Cardiac muscle cell (in vitro differentiated cells and primary cell): ENCODE data around the gene LYPD5. TPM values are rescaled to one million over a fixed set of nuclear protein-coding genes. Genes with fewer than 3 reads are reported as not detected.

ENCODE experiments used
- DNase-seq, 2 donors: peaks; one replicate each; pipeline versions ENCODE4 v3.0.0 to v3.0.0-alpha.2; 2010 to 2017; ENCODE audit warnings: low read depth in 1 of 2, low spot score in 1 of 2
- H3K27ac ChIP-seq: fragments of 200-600 bp; sonication (generic); 2 replicates; pipeline ENCODE4 v1.5.1; 2016
- H3K27me3 ChIP-seq: fragments of 200-600 bp; sonication (generic); 2 replicates; pipeline ENCODE4 v1.6.0; 2016; ENCODE audit warnings: control low read depth
- H3K36me3 ChIP-seq: fragments of 200-600 bp; sonication (generic); 2 replicates; pipeline ENCODE4 v1.5.1; 2016; ENCODE audit warnings: control low read depth
- H3K4me1 ChIP-seq: fragments of 200-600 bp; sonication (generic); 2 replicates; pipeline ENCODE4 v1.8.1; 2017; ENCODE audit warnings: low read depth, mild to moderate bottlenecking, mixed run types
- H3K4me3 ChIP-seq: fragments of 200-600 bp; sonication (generic); 2 replicates; pipeline ENCODE4 v1.5.1; 2016; ENCODE audit warnings: mild to moderate bottlenecking
- H3K9me3 ChIP-seq: fragments of 200-600 bp; sonication (generic); 2 replicates; pipeline ENCODE4 v1.5.1; 2017; ENCODE audit warnings: low read depth, mild to moderate bottlenecking, control low read depth
- CTCF ChIP-seq: IDR thresholded peaks from 2 replicates; pipeline ENCODE4 v1.5.1; 2012; ENCODE audit warnings: low read depth, mild to moderate bottlenecking, low read length
- polyA plus RNA-seq: library from polyadenylated mRNA; unstranded; fragments of >200 nt; fragmentation: Nextera tagmentation; extraction: Ambion mirVana; gene quantifications from 2 replicates; pipeline ENCODE4 v1.2.1, GENCODE V29; 2016
- total RNA-seq: library from RNA; depleted of rRNA; stranded (reverse); fragments of >200 nt; gene quantifications from 2 replicates; pipeline ENCODE4 v1.2.3, GENCODE V29; 2016

Gene LYPD5
- total and polyA plus RNA-seq, 2 experiments from 2014 or later: 0.56 TPM; not detected in 1

- Histone ChIP-seq H3K9me3 (no peaks in the 10 kb centered on the region), H3K27ac (no peak overlapping the region), H3K36me3 (peaks cover 19% of the 10 kb centered on the region), H3K4me1 (no peaks in the 10 kb centered on the region), H3K27me3 (no peaks in the 10 kb centered on the region), H3K4me3 (no peak overlapping the region)
- no peak for TF ChIP-seq CTCF
- DNase-seq: no peak
These were observed 54.0 kb downstream of the LYPD5 start for GRCh38 chr19:43748205-43748594.

- H3K27ac ChIP-seq: no peak overlapping the region
- TF ChIP-seq CTCF: no peak
- no peaks in the 10 kb centered on the region for H3K27me3 ChIP-seq
- no peaks in the 10 kb centered on the region for H3K9me3 ChIP-seq
- H3K4me3 ChIP-seq: no peak overlapping the region
- no peaks in the 10 kb centered on the region for H3K4me1 ChIP-seq
- no peak for DNase-seq
- peaks cover 22% of the 10 kb centered on the region for H3K36me3 ChIP-seq
These were observed 54.6 kb downstream of the LYPD5 start for GRCh38 chr19:43747557-43748204.

Other genes starting within 250 kb of the LYPD5 start
- 82.5 and 85.3 TPM in 2 replicates for gene XRCC1, start 226.9 kb downstream of the LYPD5 start, total RNA-seq
- gene XRCC1, start 226.9 kb downstream of the LYPD5 start, polyA plus RNA-seq: 52.0 and 52.7 TPM in 2 replicates
- 9.2 and 12.1 TPM in 2 replicates for gene PINLYP, start 226.6 kb downstream of the LYPD5 start, total RNA-seq
- gene PINLYP, start 226.6 kb downstream of the LYPD5 start, polyA plus RNA-seq: 8.7 and 12.8 TPM in 2 replicates
- 39.0 and 49.6 TPM in 2 replicates for gene IRGQ, start 206.3 kb downstream of the LYPD5 start, total RNA-seq
- gene IRGQ, start 206.3 kb downstream of the LYPD5 start, polyA plus RNA-seq: 21.1 and 22.4 TPM in 2 replicates
- gene ZNF576, start 205.9 kb downstream of the LYPD5 start, total RNA-seq: 12.5 and 12.6 TPM in 2 replicates
- 13.1 and 14.6 TPM in 2 replicates for gene ZNF576, start 205.9 kb downstream of the LYPD5 start, polyA plus RNA-seq
- gene SRRM5, start 190.4 kb downstream of the LYPD5 start, total RNA-seq: 0.18 and 0.30 TPM in 2 replicates
- 0.50 TPM in 1 of 2 replicates, not detected in the other for gene SRRM5, start 190.4 kb downstream of the LYPD5 start, polyA plus RNA-seq
- gene ZNF428, start 182.8 kb downstream of the LYPD5 start, total RNA-seq: 87.2 and 135 TPM in 2 replicates
- 134 and 207 TPM in 2 replicates for gene ZNF428, start 182.8 kb downstream of the LYPD5 start, polyA plus RNA-seq
- gene CADM4, start 162.6 kb downstream of the LYPD5 start, total RNA-seq: 40.5 and 59.6 TPM in 2 replicates
- 12.3 and 13.3 TPM in 2 replicates for gene CADM4, start 162.6 kb downstream of the LYPD5 start, polyA plus RNA-seq
- 2.0 and 7.5 TPM in 2 replicates for gene PLAUR, start 132.3 kb downstream of the LYPD5 start, total RNA-seq
- gene PLAUR, start 132.3 kb downstream of the LYPD5 start, polyA plus RNA-seq: 3.8 TPM in 2 replicates
- not detected in 2 replicates for gene IRGC, start 86.4 kb downstream of the LYPD5 start, total RNA-seq
- not detected in 2 replicates for gene IRGC, start 86.4 kb downstream of the LYPD5 start, polyA plus RNA-seq
- 41.2 and 54.1 TPM in 2 replicates for gene SMG9, start 47.5 kb downstream of the LYPD5 start, total RNA-seq
- 59.5 and 72.3 TPM in 2 replicates for gene SMG9, start 47.5 kb downstream of the LYPD5 start, polyA plus RNA-seq
- gene KCNN4, start 21.5 kb downstream of the LYPD5 start, total RNA-seq: 0.60 and 1.5 TPM in 2 replicates
- gene KCNN4, start 21.5 kb downstream of the LYPD5 start, polyA plus RNA-seq: not detected in 2 replicates
- gene ZNF283, start 24.9 kb upstream of the LYPD5 start, total RNA-seq: 26.8 and 33.7 TPM in 2 replicates
- gene ZNF283, start 24.9 kb upstream of the LYPD5 start, polyA plus RNA-seq: 9.8 and 22.4 TPM in 2 replicates
- gene ZNF404, start 81.5 kb upstream of the LYPD5 start, total RNA-seq: 2.5 and 4.4 TPM in 2 replicates
- gene ZNF404, start 81.5 kb upstream of the LYPD5 start, polyA plus RNA-seq: 9.8 and 11.4 TPM in 2 replicates
- 13.4 and 14.3 TPM in 2 replicates for gene ZNF45, start 132.8 kb upstream of the LYPD5 start, total RNA-seq
- gene ZNF45, start 132.8 kb upstream of the LYPD5 start, polyA plus RNA-seq: 7.9 and 10.1 TPM in 2 replicates
- 3.8 and 9.3 TPM in 2 replicates for gene ZNF221, start 148.8 kb upstream of the LYPD5 start, total RNA-seq
- gene ZNF221, start 148.8 kb upstream of the LYPD5 start, polyA plus RNA-seq: 0.54 and 3.7 TPM in 2 replicates
- gene ZNF155, start 181.7 kb upstream of the LYPD5 start, total RNA-seq: 9.3 and 13.9 TPM in 2 replicates
- 9.0 and 16.7 TPM in 2 replicates for gene ZNF155, start 181.7 kb upstream of the LYPD5 start, polyA plus RNA-seq
- 4.3 and 6.0 TPM in 2 replicates for gene ZNF230, start 200.5 kb upstream of the LYPD5 start, total RNA-seq
- 3.1 and 4.7 TPM in 2 replicates for gene ZNF230, start 200.5 kb upstream of the LYPD5 start, polyA plus RNA-seq
- gene ZNF222, start 222.9 kb upstream of the LYPD5 start, total RNA-seq: 5.1 and 11.6 TPM in 2 replicates
- 3.2 and 5.1 TPM in 2 replicates for gene ZNF222, start 222.9 kb upstream of the LYPD5 start, polyA plus RNA-seq
- gene ZNF223, start 249.6 kb upstream of the LYPD5 start, total RNA-seq: 7.5 and 7.6 TPM in 2 replicates
- 5.1 and 8.1 TPM in 2 replicates for gene ZNF223, start 249.6 kb upstream of the LYPD5 start, polyA plus RNA-seq